Central memory CD4-positive, alpha-beta T cell (primary cell): ENCODE data around the gene CMTM8.
"Not testable (repeated sequence)": the region's sequence is repeated elsewhere in the genome, so short reads cannot be mapped to it uniquely, and the experiment has no call there.

Source experiments
- DNase-seq: peaks from one replicate; pipeline ENCODE4 v3.0.0; 2022
- total RNA-seq, 3 experiments: gene quantifications; one replicate each; lab custom pipeline; 2026; lab: John Stamatoyannopoulos, UW

Gene CMTM8, protein sequence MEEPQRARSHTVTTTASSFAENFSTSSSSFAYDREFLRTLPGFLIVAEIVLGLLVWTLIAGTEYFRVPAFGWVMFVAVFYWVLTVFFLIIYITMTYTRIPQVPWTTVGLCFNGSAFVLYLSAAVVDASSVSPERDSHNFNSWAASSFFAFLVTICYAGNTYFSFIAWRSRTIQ
- 4.0 to 15.1 (median 13.1) reads per million in 3 experiments for total RNA-seq

DNA sequence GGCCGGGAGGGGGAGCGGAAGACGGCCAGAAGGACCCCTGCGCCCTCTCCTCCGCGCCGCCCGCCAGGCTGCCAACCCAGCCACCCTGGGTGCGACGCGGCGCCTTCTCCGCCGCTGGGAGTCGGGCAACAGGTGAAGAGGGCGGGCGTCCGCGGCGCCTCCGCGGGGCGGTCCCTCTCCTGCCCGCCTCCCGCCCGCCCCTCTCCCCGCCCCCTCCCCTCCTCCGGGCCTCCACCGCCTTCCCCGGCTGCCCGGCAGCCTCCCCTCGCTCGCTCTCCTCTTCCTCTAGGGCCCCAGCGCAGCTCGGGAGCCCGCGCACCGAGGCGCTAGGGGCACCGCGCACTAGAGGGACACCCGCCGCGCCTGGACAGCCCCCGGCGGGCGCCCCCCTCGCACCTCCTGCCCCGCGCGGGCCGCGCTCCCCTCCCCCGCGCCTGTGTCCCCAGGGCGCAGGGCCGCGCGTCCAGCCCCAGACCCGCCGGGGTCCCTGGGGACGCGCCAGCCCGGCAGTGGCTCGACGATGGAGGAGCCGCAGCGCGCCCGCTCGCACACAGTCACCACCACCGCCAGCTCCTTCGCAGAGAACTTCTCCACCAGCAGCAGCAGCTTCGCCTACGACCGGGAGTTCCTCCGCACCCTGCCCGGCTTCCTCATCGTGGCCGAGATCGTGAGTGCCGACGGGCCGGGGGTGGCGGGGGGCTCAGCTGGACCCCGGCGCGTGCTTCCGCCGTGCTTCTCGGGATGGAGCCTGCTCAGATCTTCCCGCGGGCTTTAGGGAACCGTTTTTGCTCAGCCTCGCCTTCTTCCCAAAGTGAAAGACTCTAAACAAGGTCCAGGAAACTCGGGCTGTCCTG lies at the start of gene CMTM8:
Gene CMTM8 (plus strand): TSS at position 228 of the 854 bp plus-strand sequence. CDS start 293 bp downstream, at position 521.
- DNase-seq: peak; percentile 63

DNA sequence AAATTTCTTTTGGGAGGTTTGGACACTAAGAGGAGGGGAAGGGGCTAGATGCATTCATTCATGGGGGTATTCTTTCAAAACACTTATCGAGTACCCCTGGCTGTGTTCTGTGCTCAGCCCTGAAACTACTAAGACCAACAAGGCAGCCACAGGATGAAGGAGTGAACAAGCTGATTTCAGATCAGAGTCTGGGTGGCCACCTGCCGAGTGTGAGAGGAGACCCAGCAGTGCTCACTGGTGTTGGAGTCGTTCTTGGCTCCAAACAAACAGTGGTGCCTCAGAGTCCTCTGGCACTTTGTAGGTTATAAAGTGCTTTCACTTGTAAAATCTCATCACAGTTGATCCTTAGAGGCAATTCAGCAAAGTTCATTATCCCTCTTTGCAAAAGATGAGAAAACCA lies 48.8 kb upstream of the CMTM8 start:
- DNase-seq: no peak

DNA sequence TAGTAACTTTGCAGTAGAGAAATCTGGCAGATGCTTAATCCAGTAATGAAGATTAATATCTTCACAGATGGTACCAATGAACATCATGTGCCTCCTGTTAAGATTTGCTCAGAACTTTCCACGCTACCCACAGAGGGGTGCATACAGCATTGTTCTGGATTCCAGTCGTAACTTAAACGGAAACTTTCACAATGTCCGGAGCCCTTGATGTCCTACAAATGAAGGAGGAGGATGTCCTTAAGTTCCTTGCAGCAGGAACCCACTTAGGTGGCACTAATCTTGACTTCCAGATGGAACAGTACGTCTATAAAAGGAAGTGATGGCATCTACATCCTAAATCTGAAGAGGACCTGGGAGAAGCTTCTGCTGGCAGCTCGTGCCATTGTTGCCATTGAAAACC lies 47.9 kb upstream of the CMTM8 start:
- DNase-seq: not testable (repeated sequence)

DNA sequence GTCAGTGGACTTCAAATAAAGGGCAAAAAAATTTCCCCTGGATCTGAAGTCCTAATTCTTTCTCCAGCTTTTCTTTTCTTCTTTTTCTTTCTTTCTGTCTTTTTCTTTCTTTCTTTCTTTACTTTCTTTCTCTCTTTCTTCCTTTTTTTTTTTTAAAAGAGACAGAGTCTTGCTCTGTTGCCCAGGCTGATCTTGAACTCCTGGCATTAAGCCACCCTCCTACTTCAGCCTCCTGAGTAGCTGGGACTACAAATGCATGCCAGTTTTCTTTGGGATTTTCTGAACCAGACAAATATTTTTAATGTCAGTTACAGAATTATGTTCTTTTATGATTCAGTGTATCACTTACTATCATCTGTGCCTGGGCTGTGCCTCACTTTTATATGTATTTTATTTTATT lies 45.4 kb upstream of the CMTM8 start:
- no peak for DNase-seq

DNA sequence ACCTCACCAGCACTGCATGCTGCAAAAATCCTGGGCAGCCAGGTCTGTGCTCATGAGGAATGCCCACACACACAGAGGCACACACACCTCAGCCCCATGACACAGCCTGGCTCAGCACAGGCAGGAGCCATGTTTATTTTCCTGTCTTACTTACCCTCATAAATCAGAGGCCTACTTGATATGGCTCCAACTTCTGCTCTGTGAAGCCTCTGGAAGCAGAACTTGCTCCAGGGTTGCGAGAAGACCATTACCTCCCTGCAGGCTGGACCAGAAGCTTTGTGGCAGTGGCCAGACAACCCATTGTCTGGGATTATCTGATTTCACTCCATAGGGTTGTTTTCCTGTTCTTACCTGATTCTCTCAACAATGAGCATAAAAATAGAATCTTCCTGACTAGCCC lies 43.8 kb upstream of the CMTM8 start:
- DNase-seq: no peak

DNA sequence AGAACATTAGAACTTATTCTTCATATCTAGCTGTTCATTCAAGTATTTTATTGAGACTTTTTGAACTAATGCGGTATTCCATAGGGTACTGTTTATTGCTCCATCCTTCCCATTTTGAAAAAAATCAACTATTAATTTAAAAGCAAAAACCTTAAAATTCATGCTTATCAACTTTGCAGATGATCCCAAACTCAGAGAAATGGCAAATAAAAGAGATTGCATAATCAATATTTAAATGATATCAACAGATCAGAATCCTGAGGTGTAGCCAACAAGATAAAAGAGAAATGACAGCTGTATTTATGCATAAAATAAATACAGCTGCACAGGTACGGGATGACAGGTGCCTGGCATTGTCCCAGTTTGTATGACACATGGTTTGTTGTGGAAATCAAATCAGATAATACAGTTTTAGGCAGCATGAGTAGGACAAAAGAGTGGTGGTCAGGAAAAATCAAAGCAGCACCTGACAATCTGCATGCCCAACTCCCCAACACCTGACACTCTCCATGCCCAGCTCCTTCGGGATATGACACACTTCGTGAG lies 42.4 kb upstream of the CMTM8 start:
- no peak for DNase-seq

DNA sequence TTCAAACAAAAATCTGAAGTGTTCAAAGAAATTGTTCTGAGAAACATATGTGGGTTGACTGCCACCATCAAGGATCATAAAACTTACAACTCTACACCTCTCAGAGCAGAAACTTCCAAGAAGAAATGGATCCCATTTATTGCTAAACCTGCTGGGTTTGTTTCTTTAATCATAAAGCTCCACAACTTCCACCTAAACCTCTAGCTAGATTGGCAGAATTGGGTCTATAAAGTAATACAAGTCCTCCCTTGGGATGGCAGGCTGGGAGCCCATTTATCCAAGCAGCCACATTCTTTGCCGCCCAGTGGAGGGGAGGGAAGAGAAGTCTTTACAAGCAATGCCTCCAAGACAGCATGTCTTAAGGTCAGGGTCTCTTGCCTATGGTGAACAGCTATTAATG lies 40.5 kb upstream of the CMTM8 start:
- DNase-seq: no peak

DNA sequence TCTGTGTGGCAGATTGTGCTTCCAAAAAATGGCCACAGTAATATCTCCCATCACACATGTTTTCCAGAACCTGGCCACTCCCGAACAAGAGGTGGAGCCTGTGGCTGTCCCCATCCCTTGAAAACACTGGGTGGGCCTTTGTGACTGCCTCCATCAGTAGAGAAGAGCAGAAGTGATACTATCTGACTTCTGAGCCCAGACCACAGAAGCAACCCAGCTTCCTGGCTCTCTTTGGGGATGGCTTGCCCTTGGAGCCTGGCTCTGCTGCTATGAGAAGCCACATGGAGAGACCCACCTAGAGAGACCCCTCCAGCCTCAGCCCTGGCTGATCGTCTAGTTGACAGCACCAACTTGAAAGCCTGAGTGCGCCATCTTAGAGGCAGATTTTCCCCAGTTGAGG lies 39.8 kb upstream of the CMTM8 start:
- DNase-seq: no peak

DNA sequence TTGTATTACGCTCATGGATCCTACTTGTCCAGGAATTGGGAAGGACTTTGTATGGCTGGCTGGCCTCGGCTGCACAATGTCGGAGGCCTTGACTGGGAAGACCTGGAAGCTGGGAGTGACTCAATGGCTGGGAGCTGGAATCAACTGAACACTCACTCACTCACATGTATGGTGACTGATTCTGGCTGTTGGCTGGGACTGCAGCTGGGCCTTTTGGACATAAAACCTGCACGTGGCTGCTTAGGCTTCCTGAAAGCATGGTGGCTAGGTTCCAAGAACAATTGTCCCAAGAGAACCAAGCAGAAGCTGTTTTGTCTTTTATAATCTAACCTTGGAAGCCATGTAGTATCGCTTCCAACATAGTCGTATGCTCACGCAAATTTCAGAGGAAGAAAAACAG lies 38.0 kb upstream of the CMTM8 start:
- DNase-seq: no peak

DNA sequence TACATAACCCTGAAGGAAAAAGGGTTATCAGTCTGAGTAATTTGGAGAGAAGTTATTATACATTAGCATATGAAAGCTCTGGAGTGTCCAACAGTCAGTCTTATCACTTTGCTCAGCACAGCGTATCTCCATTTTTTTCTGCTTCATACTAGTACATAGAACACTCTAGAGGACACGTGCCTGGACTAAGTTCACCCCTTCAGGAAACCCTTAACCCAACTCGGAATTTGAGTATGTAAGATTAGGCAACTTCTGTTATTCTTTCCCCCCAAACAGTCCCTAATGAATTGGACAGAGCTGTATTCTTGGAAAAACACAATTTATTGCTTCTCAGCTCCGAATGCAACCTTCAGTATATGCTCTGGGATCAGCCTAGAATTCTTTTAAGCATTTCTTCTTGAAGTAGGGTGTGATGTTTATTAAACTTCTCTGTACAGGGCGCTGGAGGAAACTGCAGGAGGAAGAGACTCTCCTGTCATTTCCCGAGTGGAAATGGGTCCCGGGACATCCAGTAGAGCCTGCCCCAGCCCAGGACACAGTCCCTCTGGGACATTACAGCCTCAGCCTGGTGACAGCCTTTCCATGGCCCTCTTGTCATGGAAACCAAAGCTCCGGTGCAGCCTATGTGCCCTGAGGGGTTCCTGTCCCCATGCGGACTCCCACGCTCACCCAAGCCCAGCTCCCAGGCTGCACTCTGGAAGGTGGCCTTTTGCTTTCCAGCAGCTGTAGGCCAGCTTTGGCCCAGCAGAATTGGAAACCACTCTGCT lies 37.3 kb upstream of the CMTM8 start:
- DNase-seq: no peak

DNA sequence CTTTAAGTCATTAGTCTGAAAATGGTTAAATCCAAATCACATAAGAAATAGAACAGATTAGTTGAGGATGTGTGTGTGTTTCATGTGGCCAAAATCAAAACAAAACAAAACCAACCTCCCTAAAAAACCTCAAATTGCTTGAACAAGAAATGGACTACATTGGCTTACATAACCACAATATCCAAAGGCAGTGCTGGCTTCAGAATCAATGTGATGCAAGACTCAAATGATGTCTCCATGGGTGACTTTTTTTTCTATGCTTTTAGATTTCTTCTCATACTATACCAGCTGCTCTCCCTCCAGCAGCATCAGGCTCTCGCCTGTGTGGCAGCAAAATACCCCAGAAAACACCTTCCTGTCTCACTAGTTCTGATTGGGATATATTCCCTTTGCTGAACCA lies 36.0 kb upstream of the CMTM8 start:
- no peak for DNase-seq

DNA sequence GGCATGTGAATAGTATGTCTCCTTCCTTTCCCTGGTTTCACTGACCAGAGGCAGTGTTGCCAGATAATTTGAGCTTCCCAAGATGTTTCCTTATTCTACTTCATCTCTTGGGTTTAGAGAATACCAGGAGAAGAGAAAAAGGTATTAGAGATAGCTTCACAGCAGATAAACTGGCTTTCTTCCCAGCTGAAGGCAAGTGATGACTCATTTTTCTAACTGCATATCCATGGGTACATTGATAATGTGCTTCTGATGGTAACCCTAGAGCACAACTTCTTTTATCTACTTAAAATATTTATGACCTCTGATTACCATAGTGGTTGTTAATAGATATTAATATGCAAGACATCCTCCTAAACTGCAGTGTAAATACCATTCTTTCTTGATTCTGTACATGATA lies 34.6 kb upstream of the CMTM8 start:
- DNase-seq: no peak

DNA sequence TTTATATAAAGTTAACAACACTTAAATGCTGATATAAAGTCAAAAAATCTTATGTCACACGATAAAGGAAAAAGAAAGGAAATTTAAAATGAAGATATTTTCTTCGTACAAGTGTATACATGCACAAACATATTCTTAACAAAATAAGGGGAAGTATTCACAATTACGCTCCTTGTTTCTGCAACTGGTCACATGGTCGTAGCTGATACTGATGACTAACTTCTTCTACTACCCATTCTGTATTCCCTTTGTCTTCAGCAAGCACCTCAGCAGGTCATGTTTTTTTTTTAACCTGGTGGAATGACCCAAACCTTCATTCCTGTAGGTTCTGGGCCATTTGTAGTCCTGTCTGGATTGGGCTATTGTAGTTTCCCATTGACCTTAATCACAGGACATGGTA lies 30.0 kb upstream of the CMTM8 start:
- DNase-seq: no peak

DNA sequence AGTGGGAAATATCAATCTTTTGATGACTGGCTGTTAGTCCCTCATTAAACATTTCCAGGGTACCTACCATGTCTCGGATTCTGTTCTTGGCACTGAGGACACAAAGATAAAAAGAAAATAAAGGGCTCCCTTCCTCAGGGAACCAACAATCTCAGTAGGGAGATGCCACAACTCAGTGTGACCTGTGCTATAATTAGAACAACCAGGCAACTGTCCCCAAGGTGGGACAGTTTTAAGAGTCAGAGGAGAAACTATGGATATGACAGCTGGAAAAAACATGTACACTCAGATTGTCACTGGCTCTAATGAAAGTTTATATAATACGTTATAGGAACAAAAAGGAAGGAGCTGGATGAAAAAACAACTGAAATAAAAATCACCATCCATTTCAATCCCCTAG lies 23.3 kb upstream of the CMTM8 start:
- no peak for DNase-seq

DNA sequence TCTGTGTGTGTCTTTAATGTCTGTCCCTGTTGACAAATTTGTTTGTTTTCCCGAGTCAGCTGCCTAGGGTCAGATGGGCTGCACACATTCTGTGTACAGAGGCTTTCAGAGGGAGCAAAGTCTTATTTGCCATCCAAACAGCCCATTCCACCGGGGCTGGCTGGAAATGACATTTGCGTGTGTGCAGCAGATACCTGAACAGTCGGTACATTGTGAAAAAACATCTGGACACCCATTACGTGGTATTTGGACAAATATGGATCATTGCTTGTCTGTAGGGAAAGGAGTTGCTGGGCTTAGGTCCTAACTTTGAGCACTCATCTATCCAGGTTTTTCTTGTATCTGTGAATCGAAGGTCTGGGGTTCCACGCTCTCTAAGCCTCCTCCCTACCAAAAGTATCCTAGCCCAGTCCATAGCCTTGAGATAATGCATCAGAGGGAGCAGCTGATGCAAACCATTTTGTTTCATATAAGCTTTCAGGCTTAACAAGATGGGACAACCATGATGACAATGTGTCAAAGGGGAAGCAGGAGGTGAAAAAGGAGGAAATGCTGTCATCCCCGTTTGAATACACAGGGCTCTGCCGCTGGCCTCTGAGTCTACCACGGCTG lies 22.2 kb upstream of the CMTM8 start:
- no peak for DNase-seq

DNA sequence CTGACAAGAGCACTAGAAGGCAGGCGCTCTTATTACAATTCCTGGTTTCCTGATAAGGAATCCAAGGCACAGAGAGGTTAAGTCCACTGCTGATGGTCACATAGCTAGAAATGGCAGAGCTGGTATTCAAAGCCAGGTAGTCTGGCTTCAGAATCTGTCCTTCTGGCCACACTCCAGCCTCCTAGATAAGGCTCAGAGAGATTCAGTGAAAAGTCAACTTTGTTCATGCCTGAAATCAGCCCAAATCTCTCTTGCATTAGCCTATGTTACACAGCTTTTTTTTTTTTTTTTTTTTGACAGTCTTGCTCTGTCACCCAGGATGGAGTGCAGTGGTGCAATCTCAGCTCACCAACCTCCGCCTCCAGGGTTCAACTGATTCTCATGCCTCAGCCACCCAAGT lies 21.1 kb upstream of the CMTM8 start:
- no peak for DNase-seq

DNA sequence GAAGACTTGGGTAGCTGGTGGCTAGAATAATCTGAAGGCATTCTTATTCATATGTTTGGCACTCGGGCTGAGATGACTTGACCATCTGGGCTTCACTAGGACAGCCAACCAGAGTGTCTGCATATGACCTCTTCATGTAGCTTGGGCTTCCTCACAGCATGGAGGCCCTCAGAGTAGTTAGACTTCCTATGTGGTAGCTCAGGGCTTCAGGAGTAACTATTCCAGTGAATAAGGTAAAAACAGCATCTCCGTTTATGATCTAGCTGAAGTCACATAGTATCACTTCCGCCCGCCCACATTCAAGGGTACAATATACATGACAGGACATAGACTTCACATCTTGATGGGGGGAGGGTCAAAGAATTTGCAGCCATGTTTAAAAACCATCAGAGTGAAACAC lies 18.9 kb upstream of the CMTM8 start:
- DNase-seq: no peak

DNA sequence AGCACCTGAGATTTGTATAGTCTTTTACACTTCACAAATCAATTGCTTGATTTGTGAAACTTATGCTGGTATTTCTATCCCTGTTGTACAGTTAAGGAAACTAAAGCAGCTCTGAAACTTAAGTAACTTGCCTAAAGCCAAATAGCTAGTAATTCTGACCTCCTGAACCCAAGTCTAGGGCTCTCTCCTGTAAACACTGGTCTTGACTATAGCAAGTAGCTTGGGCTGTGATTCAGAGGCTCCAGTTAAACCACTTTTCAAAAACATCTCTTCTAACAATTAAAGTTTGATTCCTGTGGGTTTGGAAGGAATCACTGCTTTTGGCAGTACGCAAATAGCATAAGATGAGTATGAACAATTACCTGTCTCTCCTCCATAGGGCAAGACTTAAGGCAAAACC lies 18.5 kb upstream of the CMTM8 start:
- DNase-seq: no peak

DNA sequence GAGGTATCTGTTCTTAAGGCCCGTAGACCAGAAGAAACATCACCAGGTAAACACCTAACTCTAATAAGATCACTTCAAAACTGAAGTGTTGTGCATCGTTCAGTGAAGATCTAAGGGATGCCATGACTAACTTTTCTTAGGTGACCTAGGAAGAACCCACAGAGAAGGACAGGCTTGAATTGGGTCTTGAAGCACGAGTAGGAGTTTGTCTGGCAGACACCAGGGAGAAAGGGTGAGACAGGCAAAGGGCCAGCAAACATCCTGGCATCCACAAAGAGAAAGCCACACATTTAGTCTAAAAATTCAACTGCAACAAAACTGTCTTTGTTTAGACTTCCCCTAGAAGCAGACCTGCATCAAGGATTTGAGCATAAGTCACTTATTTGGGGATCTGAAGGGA lies 15.5 kb upstream of the CMTM8 start:
- DNase-seq: no peak

DNA sequence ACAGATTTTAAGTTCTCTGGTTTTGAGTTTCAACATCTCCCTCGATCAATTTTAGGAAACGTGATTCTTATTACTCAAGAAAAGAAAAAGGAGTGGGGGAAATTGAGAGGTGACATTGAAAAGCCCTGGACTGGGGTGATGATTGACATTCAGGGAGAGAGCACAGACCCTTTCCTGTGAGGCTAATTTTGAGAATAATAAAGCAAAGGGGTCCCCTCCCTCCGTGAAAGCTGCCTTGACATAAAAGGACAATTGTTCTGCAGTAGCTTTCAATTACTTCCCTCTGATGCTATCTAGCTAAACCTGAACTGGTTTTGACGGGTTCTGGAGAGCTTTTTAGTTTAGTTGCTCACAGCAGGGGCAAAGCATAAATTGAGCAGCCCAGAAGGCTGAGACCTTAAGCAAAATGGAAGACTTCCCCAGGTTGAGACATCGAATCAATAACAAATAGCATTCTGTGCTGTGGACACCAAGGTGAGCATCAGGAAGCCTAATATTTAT lies 14.4 kb upstream of the CMTM8 start:
- DNase-seq: no peak

DNA sequence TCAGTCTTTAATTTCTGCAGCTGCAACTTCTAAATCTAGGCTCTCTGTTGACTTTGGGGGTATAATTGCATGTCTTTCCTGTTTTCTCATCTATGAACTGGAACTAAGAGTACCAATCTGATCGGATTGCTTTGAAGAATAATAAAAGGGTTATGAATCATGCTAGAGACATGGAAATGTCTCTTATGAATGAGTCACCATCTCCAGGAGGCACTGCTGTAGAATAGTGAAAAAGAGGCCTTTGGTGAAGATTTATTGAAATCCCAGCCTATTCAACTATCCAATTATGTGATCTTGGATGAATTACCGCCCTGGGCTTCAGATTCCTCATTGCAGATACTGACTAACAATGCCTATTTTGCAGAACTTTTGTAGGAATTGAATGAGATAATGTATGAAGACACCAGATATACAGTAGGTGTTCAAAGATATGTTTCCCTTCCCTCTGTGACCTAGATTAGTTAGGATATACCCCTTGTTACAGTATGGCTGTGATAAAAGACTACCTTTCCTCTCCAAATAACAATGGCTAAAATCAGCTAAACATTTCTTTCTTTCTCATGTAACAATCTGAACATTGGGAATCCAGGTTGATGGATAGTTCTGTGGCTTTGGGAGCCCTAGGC lies 11.5 kb upstream of the CMTM8 start:
- no peak for DNase-seq

DNA sequence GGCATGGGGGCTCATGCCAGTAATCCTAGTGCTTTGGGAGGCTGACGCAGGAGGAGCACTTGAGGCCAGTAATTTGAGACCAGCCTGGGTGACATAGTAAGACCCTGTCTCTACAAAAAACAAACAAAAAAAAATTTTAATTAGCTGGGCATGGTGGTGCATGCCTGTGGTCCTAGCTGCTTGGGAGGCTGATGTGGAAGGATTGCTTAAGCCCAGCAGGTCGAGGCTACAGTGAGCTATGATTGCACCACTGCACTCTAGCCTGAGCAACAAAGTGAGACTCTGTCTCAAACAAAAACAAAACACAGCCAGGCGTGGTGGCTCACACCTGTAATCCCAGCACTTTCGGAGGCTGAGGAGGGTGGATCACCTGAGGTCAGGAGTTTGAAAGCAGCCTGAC lies 9.7 kb upstream of the CMTM8 start:
- DNase-seq: not testable (repeated sequence)
